HepG2 (cell line): ENCODE data around the gene LIPC.

Experiments
- ETV5 ChIP-seq: IDR thresholded peaks from 2 replicates; pipeline ENCODE4 v1.6.1; 2018; ENCODE audit warnings: missing biosample characterization, missing genetic modification reagents, inconsistent platforms, borderline replicate concordance
- HDAC6 ChIP-seq: fragments of 200-600 bp; sonication (generic); IDR thresholded peaks from 2 replicates; pipeline ENCODE4 v1.7.0; 2017; ENCODE audit warnings: mild to moderate bottlenecking, antibody characterized with exemption, low read length, low read depth
- IKZF1 ChIP-seq: fragments of 450-650 bp; IDR thresholded peaks from 2 replicates; pipeline ENCODE4 v1.7.1; 2016
- MYC ChIP-seq: sonication (generic); formaldehyde crosslinking; IDR thresholded peaks from 2 replicates; pipeline ENCODE4 v1.9.0; 2021; ENCODE audit warnings: missing genetic modification reagents, borderline replicate concordance
- PATZ1 ChIP-seq: sonication (generic); formaldehyde crosslinking; IDR thresholded peaks from 2 replicates; pipeline ENCODE4 v1.4.0; 2020; ENCODE audit warnings: missing genetic modification reagents
- RBM39 ChIP-seq: fragments of 200-400 bp; formaldehyde crosslinking; IDR thresholded peaks from one replicate; pipeline ENCODE4 v1.6.1; 2018; ENCODE audit warnings: antibody characterized with exemption, mild to moderate bottlenecking, low read depth, low read length; ENCODE audit not compliant: poor library complexity, severe bottlenecking
- SAP130 ChIP-seq: IDR thresholded peaks from 2 replicates; pipeline ENCODE4 v1.6.1; 2016; ENCODE audit warnings: low read depth
- ZNF24 ChIP-seq: fragments of 450-650 bp; IDR thresholded peaks from 2 replicates; pipeline ENCODE4 v1.6.1; 2017; ENCODE audit warnings: antibody characterized with exemption, mild to moderate bottlenecking
- ZNF749 ChIP-seq: sonication (generic); formaldehyde crosslinking; IDR thresholded peaks from 2 replicates; pipeline ENCODE4 v1.8.0; 2022; ENCODE audit warnings: mild to moderate bottlenecking, missing genetic modification reagents, moderate library complexity, borderline replicate concordance
- ZNF850 ChIP-seq: sonication (generic); formaldehyde crosslinking; conservative IDR thresholded peaks from 2 replicates; pipeline ENCODE4 v1.9.0; 2021; ENCODE audit warnings: mild to moderate bottlenecking, missing genetic modification reagents
- TF ChIP-seq, protein P1 (sequence below): sonication (generic); formaldehyde crosslinking; IDR thresholded peaks from 2 replicates; pipeline ENCODE4 v1.4.0; 2020; ENCODE audit warnings: missing genetic modification reagents, borderline replicate concordance

DNA sequence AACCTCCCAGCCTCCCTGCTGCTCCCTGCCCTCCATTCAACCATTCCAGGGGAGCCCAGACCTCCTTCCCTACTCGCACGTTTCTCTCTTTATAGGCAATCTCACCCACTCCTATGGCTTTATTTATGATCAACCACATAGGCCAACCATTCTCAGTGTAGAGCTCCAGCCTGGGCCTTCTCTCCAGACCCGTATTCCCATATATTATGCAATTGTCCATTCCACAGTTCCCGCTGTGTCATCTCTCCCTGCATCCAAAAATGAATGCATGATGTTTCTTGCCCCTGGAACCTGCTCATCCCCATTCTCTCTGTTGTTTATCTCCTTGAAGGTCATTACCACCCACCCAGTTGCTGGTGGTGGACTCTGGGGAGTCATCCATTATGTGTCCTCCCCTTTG, 140.7 kb downstream of the LIPC start:
- no peak for TF ChIP-seq SAP130 (CRISPR knock-in tag)
- TF ChIP-seq, protein P1, sequence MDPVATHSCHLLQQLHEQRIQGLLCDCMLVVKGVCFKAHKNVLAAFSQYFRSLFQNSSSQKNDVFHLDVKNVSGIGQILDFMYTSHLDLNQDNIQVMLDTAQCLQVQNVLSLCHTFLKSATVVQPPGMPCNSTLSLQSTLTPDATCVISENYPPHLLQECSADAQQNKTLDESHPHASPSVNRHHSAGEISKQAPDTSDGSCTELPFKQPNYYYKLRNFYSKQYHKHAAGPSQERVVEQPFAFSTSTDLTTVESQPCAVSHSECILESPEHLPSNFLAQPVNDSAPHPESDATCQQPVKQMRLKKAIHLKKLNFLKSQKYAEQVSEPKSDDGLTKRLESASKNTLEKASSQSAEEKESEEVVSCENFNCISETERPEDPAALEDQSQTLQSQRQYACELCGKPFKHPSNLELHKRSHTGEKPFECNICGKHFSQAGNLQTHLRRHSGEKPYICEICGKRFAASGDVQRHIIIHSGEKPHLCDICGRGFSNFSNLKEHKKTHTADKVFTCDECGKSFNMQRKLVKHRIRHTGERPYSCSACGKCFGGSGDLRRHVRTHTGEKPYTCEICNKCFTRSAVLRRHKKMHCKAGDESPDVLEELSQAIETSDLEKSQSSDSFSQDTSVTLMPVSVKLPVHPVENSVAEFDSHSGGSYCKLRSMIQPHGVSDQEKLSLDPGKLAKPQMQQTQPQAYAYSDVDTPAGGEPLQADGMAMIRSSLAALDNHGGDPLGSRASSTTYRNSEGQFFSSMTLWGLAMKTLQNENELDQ (CRISPR knock-in tag): no peak
- no peak for TF ChIP-seq ZNF24
- TF ChIP-seq PATZ1: no peak
- no peak for TF ChIP-seq ETV5
- TF ChIP-seq HDAC6: no peak
- no peak for TF ChIP-seq IKZF1
- TF ChIP-seq MYC: no peak
- TF ChIP-seq RBM39: no peak
- no peak for TF ChIP-seq ZNF749 (CRISPR knock-in tag)
- no peak for TF ChIP-seq ZNF850
